IPS-NIHi7 (cell line): ENCODE measurements around the gene TLR9.
"Not testable (repeated sequence)": the region's sequence is repeated elsewhere in the genome, so short reads cannot be mapped to it uniquely, and the experiment has no call there.

ENCODE experiments used
- DNase-seq: peaks from one replicate; pipeline ENCODE4 v3.0.0; 2012; ENCODE audit warnings: mixed read lengths; ENCODE audit errors: extremely low spot score

The TLR9 gene

GRCh38 chr3:52225452-52226228 lies at the start of gene TLR9:
Gene TLR9, minus strand, starts transcription at chr3:52225645. Its CDS starts 116 bp downstream, at chr3:52225529.
- DNase-seq = no peak

GRCh38 chr3:52274781-52275180 lies 49.3 kb upstream of the TLR9 start:
- not testable (repeated sequence) for DNase-seq

GRCh38 chr3:52272831-52273230 lies 47.4 kb upstream of the TLR9 start:
- DNase-seq = no peak

- not testable (repeated sequence) for DNase-seq
Observed at GRCh38 chr3:52272172-52272571, 46.7 kb upstream of the TLR9 start.

GRCh38 chr3:52270252-52270754 lies 44.9 kb upstream of the TLR9 start:
- DNase-seq = no peak

- no peak for DNase-seq
Observed at GRCh38 chr3:52269776-52270175, 44.3 kb upstream of the TLR9 start.

- no peak for DNase-seq
Observed at GRCh38 chr3:52268036-52268435, 42.6 kb upstream of the TLR9 start.

- no peak for DNase-seq
Observed at GRCh38 chr3:52265387-52265786, 39.9 kb upstream of the TLR9 start.

- DNase-seq = no peak
Observed at GRCh38 chr3:52262447-52262846, 37.0 kb upstream of the TLR9 start.

GRCh38 chr3:52259448-52259847 lies 34.0 kb upstream of the TLR9 start:
- no peak for DNase-seq

GRCh38 chr3:52259035-52259434 lies 33.6 kb upstream of the TLR9 start:
- DNase-seq = no peak

- no peak for DNase-seq
Observed at GRCh38 chr3:52257911-52258310, 32.5 kb upstream of the TLR9 start.

- DNase-seq = no peak
Observed at GRCh38 chr3:52256622-52257021, 31.2 kb upstream of the TLR9 start.

GRCh38 chr3:52256159-52256558 lies 30.7 kb upstream of the TLR9 start:
- DNase-seq = no peak

- no peak for DNase-seq
Observed at GRCh38 chr3:52254608-52255007, 29.2 kb upstream of the TLR9 start.

GRCh38 chr3:52253314-52254304 lies 28.2 kb upstream of the TLR9 start:
- DNase-seq = no peak

GRCh38 chr3:52250122-52250521 lies 24.7 kb upstream of the TLR9 start:
- no peak for DNase-seq

- no peak for DNase-seq
Observed at GRCh38 chr3:52249683-52250082, 24.2 kb upstream of the TLR9 start.

GRCh38 chr3:52248816-52249547 lies 23.5 kb upstream of the TLR9 start:
- DNase-seq = no peak

- DNase-seq = no peak
Observed at GRCh38 chr3:52248165-52248541, 22.7 kb upstream of the TLR9 start.

GRCh38 chr3:52247409-52248164 lies 22.1 kb upstream of the TLR9 start:
- DNase-seq = no peak
